ENCODE results near the gene CNTD1.
"Not testable (repeated sequence)": the region's sequence is repeated elsewhere in the genome, so short reads cannot be mapped to it uniquely, and the experiment has no call there.

Gene CNTD1

DNA sequence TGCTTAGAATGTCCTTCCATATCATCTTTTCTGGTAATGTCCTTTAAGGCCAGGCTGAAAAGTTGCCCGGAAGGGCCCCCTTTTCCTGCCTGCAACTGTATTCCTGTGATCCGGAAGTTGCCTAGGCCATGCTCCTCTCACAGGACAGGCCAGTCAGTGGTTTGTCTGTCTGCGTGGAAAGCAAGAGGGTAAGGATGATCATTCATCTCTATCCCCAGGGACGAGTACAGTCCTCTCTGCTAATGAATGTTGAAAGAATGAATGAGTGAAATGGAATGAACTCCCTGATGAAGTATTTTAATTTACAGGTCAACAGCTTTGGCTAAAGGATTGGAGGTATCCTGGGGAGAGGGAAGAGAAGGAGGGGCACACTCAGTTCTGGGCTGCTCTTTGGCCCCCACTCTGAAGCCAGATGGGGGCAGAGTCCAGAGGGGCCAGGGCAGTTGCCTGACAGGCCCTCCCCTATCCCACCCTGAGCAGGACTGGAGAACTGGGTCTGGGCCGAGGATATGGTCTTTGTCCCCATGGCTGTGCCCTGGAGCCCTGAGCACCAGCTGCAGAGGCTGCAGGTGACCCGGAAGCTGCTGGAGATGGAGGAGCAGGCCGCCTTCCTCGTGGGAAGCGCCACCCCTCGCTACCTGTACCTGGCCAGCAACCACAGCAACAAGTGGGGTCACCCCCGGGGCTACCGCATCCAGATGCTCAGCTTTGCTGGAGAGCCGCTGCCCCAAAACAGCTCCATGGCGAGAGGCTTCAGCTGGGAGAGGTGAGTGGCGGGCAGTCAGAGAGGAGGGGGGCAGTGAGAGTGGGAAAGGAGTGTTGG is 55.5 kb downstream of the CNTD1 start:
- Histone ChIP-seq H3K14ac (ENCODE audit: low read length in 2 of 2) (no peak overlapping the region), H2BK120ac (ENCODE audit: low read depth, low read length) (no peak overlapping the region), H3K18ac (ENCODE audit: low read depth in 1 of 2, low read length in 2 of 2) (no peak overlapping the region), H3K4me3 (ENCODE audit: insufficient read depth in 1 of 2, low read depth in 1 of 2, low read length in 2 of 2) (no peak overlapping the region), H2AK5ac (ENCODE audit: low read length, severe bottlenecking) (no peak overlapping the region), H3K4me2 (ENCODE audit: low read length, poor library complexity, severe bottlenecking) (no peak overlapping the region), H3K9ac (ENCODE audit: low read length) (no peak overlapping the region), H2AFZ (ENCODE audit: low read depth, low read length) (no peak overlapping the region), H3K4me1 (ENCODE audit: control insufficient read depth, insufficient read depth, low read depth, low read length) (peaks cover 4% of the 10 kb centered on the region), H2BK12ac (ENCODE audit: low read length in 2 of 2) (no peak overlapping the region), H4K91ac (ENCODE audit: low read length) (no peak overlapping the region), H3K27ac (ENCODE audit: low read length, poor library complexity, severe bottlenecking) (no peak overlapping the region), H3K36me3 (ENCODE audit: control insufficient read depth in 1 of 2, insufficient read depth in 2 of 2, low read depth in 1 of 2, low read length in 2 of 2) (no peaks in the 10 kb centered on the region), H3K23ac (ENCODE audit: low read length in 2 of 2) (no peak overlapping the region), H3K9me3 (ENCODE audit: control insufficient read depth, low read length) (no peaks in the 10 kb centered on the region), H2BK5ac (ENCODE audit: low read depth, low read length, poor library complexity, severe bottlenecking) (no peak overlapping the region), H3K4ac (ENCODE audit: low read depth in 1 of 2, low read length in 2 of 2) (no peak overlapping the region), H4K8ac (ENCODE audit: low read length) (no peak overlapping the region), H3K27me3 (ENCODE audit: control insufficient read depth in 1 of 2, insufficient read depth in 1 of 2, low read length in 2 of 2) (peaks cover 9 to 31% of the 10 kb centered on the region in 2 experiments), H3K79me1 (replicated peaks; ENCODE audit: low read length, poor library complexity, severe bottlenecking) (no peaks in the 10 kb centered on the region), H2BK15ac (ENCODE audit: low read depth, poor library complexity, severe bottlenecking) (no peak overlapping the region)
- 89% methylated on average over 15 of the region's 15 CpGs for WGBS
- no peak for DNase-seq

DNA sequence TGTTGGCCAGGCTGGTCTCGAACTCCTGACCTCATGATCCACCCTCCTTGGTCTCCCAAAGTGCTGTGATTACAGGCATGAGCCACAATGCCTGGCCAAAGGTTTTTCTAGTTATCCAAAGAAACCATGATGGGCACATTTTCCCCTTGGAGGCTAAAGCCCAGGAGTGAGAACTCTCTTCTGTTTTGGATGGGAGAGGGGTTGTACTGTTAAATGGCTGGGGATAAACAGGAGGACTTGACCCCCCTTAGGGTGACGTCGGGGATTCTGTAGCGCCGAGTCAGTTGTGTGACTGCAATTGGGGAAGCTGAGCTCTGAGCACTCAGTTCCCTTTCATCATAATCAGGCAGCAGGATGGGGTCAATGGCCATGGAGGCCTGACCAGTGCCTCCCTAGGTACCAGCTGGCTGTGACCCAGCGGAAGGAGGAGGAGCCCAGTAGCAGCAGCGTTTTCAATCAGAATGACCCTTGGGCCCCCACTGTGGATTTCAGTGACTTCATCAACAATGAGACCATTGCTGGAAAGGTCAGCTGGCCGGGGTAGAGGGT is 56.5 kb downstream of the CNTD1 start:
- Histone ChIP-seq H3K4me3 (ENCODE audit: insufficient read depth in 1 of 2, low read depth in 1 of 2, low read length in 2 of 2) (no peak overlapping the region), H3K4me1 (ENCODE audit: control insufficient read depth, insufficient read depth, low read depth, low read length) (no peaks in the 10 kb centered on the region), H3K9me3 (ENCODE audit: control insufficient read depth, low read length) (no peaks in the 10 kb centered on the region), H3K23ac (ENCODE audit: low read length in 2 of 2) (no peak overlapping the region), H3K9ac (ENCODE audit: low read length) (no peak overlapping the region), H2AFZ (ENCODE audit: low read depth, low read length) (no peak overlapping the region), H4K8ac (ENCODE audit: low read length) (no peak overlapping the region), H2AK5ac (ENCODE audit: low read length, severe bottlenecking) (no peak overlapping the region), H2BK15ac (ENCODE audit: low read depth, poor library complexity, severe bottlenecking) (no peak overlapping the region), H2BK5ac (ENCODE audit: low read depth, low read length, poor library complexity, severe bottlenecking) (no peak overlapping the region), H4K91ac (ENCODE audit: low read length) (no peak overlapping the region), H3K27me3 (ENCODE audit: control insufficient read depth in 1 of 2, insufficient read depth in 1 of 2, low read length in 2 of 2) (peaks cover 9 to 24% of the 10 kb centered on the region in 2 experiments), H3K36me3 (ENCODE audit: control insufficient read depth in 1 of 2, insufficient read depth in 2 of 2, low read depth in 1 of 2, low read length in 2 of 2) (no peaks in the 10 kb centered on the region), H2BK12ac (ENCODE audit: low read length in 2 of 2) (no peak overlapping the region), H3K4ac (ENCODE audit: low read depth in 1 of 2, low read length in 2 of 2) (no peak overlapping the region), H3K18ac (ENCODE audit: low read depth in 1 of 2, low read length in 2 of 2) (no peak overlapping the region), H3K4me2 (ENCODE audit: low read length, poor library complexity, severe bottlenecking) (no peak overlapping the region), H3K27ac (ENCODE audit: low read length, poor library complexity, severe bottlenecking) (no peak overlapping the region), H3K79me1 (replicated peaks; ENCODE audit: low read length, poor library complexity, severe bottlenecking) (no peaks in the 10 kb centered on the region), H3K14ac (ENCODE audit: low read length in 2 of 2) (no peak overlapping the region), H2BK120ac (ENCODE audit: low read depth, low read length) (no peak overlapping the region)
- WGBS, result 83% methylated on average over 8 of the region's 8 CpGs
- no peak for DNase-seq

DNA sequence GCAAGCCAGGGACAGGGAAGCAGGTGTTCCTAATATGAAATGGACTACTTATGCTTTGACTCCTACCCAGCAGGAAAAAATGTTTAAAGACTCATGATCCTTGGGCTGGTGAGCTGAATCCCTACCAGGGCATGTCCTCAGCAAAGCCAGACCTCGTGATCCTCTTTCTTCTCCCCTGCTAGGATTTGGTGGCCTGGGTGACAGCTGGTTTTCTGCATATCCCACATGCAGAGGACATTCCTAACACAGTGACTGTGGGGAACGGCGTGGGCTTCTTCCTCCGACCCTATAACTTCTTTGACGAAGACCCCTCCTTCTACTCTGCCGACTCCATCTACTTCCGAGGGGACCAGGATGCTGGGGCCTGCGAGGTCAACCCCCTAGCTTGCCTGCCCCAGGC is 57.4 kb downstream of the CNTD1 start:
- not testable (repeated sequence) for H3K4ac ChIP-seq (ENCODE audit: low read depth in 1 of 2, low read length in 2 of 2); H3K9me3 ChIP-seq (ENCODE audit: control insufficient read depth, low read length); H3K4me3 ChIP-seq (ENCODE audit: insufficient read depth in 1 of 2, low read depth in 1 of 2, low read length in 2 of 2); H2BK5ac ChIP-seq (ENCODE audit: low read depth, low read length, poor library complexity, severe bottlenecking); H2AK5ac ChIP-seq (ENCODE audit: low read length, severe bottlenecking); H2AFZ ChIP-seq (ENCODE audit: low read depth, low read length); H3K27ac ChIP-seq (ENCODE audit: low read length, poor library complexity, severe bottlenecking); H3K4me2 ChIP-seq (ENCODE audit: low read length, poor library complexity, severe bottlenecking); H3K9ac ChIP-seq (ENCODE audit: low read length); H3K23ac ChIP-seq (ENCODE audit: low read length in 2 of 2); H3K14ac ChIP-seq (ENCODE audit: low read length in 2 of 2); H3K79me1 ChIP-seq (replicated peaks; ENCODE audit: low read length, poor library complexity, severe bottlenecking); H2BK120ac ChIP-seq (ENCODE audit: low read depth, low read length); H3K36me3 ChIP-seq (ENCODE audit: control insufficient read depth in 1 of 2, insufficient read depth in 2 of 2, low read depth in 1 of 2, low read length in 2 of 2); H4K8ac ChIP-seq (ENCODE audit: low read length); DNase-seq; H2BK15ac ChIP-seq (ENCODE audit: low read depth, poor library complexity, severe bottlenecking); H2BK12ac ChIP-seq (ENCODE audit: low read length in 2 of 2); H3K18ac ChIP-seq (ENCODE audit: low read depth in 1 of 2, low read length in 2 of 2); H4K91ac ChIP-seq (ENCODE audit: low read length); H3K4me1 ChIP-seq (ENCODE audit: control insufficient read depth, insufficient read depth, low read depth, low read length)
- peaks cover 9 to 15% of the 10 kb centered on the region in 2 experiments for H3K27me3 ChIP-seq (ENCODE audit: control insufficient read depth in 1 of 2, insufficient read depth in 1 of 2, low read length in 2 of 2)
- WGBS, result 70% methylated on average over 1 of the region's 8 CpGs

DNA sequence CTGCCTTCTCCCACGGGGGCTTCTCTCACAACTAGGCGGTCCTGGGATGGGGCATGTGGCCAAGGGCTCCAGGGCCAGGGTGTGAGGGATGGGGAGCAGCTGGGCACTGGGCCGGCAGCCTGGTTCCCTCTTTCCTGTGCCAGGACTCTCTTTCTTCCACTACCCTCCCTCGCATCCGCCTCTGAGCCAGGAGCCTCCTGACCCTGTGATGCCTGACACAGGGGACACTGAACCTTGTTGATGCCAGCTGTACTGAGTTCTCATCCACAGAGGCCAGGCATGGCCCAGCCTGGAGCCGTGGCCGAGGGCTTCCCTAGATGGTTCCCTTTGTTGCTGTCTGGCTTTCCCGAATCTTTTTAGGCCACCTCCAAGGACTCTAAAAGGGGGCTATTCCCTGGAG is 57.9 kb downstream of the CNTD1 start:
- not testable (repeated sequence) for H3K9me3 ChIP-seq (ENCODE audit: control insufficient read depth, low read length)
- WGBS, result 91% methylated on average over 5 of the region's 8 CpGs

More for the DNA sequence above, 57.9 kb downstream of the CNTD1 start:
- not testable (repeated sequence) for H3K4ac ChIP-seq (ENCODE audit: low read depth in 1 of 2, low read length in 2 of 2); DNase-seq; H3K36me3 ChIP-seq (ENCODE audit: control insufficient read depth in 1 of 2, insufficient read depth in 2 of 2, low read depth in 1 of 2, low read length in 2 of 2); H2BK5ac ChIP-seq (ENCODE audit: low read depth, low read length, poor library complexity, severe bottlenecking); H3K4me3 ChIP-seq (ENCODE audit: insufficient read depth in 1 of 2, low read depth in 1 of 2, low read length in 2 of 2); H4K8ac ChIP-seq (ENCODE audit: low read length); H2BK12ac ChIP-seq (ENCODE audit: low read length in 2 of 2); H3K18ac ChIP-seq (ENCODE audit: low read depth in 1 of 2, low read length in 2 of 2); H3K4me2 ChIP-seq (ENCODE audit: low read length, poor library complexity, severe bottlenecking); H2AK5ac ChIP-seq (ENCODE audit: low read length, severe bottlenecking); H2AFZ ChIP-seq (ENCODE audit: low read depth, low read length); H3K4me1 ChIP-seq (ENCODE audit: control insufficient read depth, insufficient read depth, low read depth, low read length); H2BK15ac ChIP-seq (ENCODE audit: low read depth, poor library complexity, severe bottlenecking); H3K14ac ChIP-seq (ENCODE audit: low read length in 2 of 2); H3K27ac ChIP-seq (ENCODE audit: low read length, poor library complexity, severe bottlenecking); H3K9ac ChIP-seq (ENCODE audit: low read length); H4K91ac ChIP-seq (ENCODE audit: low read length); H3K23ac ChIP-seq (ENCODE audit: low read length in 2 of 2); H3K79me1 ChIP-seq (replicated peaks; ENCODE audit: low read length, poor library complexity, severe bottlenecking); H2BK120ac ChIP-seq (ENCODE audit: low read depth, low read length)
- H3K27me3 ChIP-seq (ENCODE audit: control insufficient read depth in 1 of 2, insufficient read depth in 1 of 2, low read length in 2 of 2), result peaks cover 9 to 11% of the 10 kb centered on the region in 2 experiments

All from mesenchymal stem cell (in vitro differentiated cells and primary cell).